HEK293 (cell line): ENCODE results near the gene DLX2.

Experiments used
- CTCF ChIP-seq: fragments of 450-650 bp; formaldehyde crosslinking; IDR thresholded peaks from 2 replicates; pipeline ENCODE4 v1.5.1; 2016; ENCODE audit warnings: missing biosample characterization, missing genetic modification characterization
- PRDM1 ChIP-seq: fragments of 450-650 bp; formaldehyde crosslinking; IDR thresholded peaks from 2 replicates; pipeline ENCODE4; 2016; ENCODE audit warnings: missing biosample characterization, missing genetic modification characterization
- TRIM28 ChIP-seq: IDR thresholded peaks from 2 replicates; pipeline ENCODE4 v1.6.1; 2011; ENCODE audit warnings: low read length, control low read depth, borderline replicate concordance
- ZNF16 ChIP-seq: fragments of 450-650 bp; formaldehyde crosslinking; IDR thresholded peaks from 2 replicates; pipeline ENCODE4 v1.5.1; 2016; ENCODE audit warnings: low read depth, missing biosample characterization, missing genetic modification characterization
- ZNF274 ChIP-seq, 2 experiments: fragments of 200-500 bp in 1 of 2; fragments of 450-650 bp in 1 of 2; sonication (Bioruptor generic) in 1 of 2; formaldehyde crosslinking in 1 of 2; IDR thresholded peaks; 2 replicates each; pipeline versions ENCODE4 v1.5.1 to v1.6.1; 2014 to 2016; ENCODE audit warnings: borderline replicate concordance in 1 of 2, inconsistent platforms in 1 of 2, low read length in 1 of 2, missing biosample characterization in 1 of 2, missing genetic modification characterization in 1 of 2
- ZNF670 ChIP-seq: fragments of 450-650 bp; formaldehyde crosslinking; IDR thresholded peaks from 2 replicates; pipeline ENCODE4 v1.5.1; 2016; ENCODE audit warnings: missing biosample characterization, missing genetic modification characterization, low read depth
- ZNF707 ChIP-seq: fragments of 450-650 bp; formaldehyde crosslinking; IDR thresholded peaks from 2 replicates; pipeline ENCODE4 v1.5.1; 2016; ENCODE audit warnings: missing biosample characterization, missing genetic modification characterization
- TF ChIP-seq, protein P1 (sequence below): fragments of 450-650 bp; formaldehyde crosslinking; IDR thresholded peaks from 2 replicates; pipeline ENCODE4 v1.5.1; 2017; ENCODE audit warnings: missing biosample characterization, missing genetic modification characterization

DNA sequence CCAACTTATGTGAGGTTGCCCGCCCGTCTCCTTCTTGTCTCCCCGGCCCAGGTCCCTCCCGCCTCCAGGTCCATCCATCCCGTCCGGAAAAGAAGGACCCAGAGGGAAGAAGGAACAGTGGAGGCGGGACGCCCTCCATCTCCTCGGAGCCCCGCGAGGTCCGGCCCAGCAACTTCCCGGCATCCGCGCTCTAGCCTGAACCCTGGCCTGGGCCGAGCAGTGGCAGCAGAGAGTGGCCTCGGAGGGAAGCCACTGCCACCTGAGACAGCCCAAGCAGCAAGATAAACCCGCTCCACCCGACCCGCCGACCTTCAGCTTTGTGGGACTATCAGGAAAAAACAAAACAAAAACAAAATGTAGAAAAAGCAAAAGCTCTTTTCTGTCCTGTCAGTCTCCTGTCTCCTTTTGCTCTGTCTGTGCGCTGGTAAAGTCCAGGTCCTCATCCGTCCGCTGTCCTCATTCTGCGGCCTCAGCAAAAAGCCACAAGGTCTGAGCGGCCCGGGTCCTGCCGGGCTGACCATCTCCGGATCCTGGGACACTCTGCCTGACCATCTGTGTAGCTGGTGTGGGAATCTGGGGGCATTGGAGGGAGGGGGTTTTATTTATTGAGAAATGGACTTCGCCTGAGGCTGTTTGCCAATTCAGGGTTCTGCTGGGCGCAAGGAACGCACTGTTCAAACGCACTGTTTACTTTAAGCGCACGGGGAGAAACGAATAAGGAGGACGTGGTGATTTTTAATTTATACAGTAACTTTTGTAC is 14.3 kb downstream of the DLX2 start:
- TF ChIP-seq CTCF (no peak), PRDM1 (tag by site-specific recombination) (no peak), ZNF707 (tag by site-specific recombination) (no peak), ZNF16 (no peak), ZNF274 (IDR thresholded peaks at IDR 0.05; ENCODE audit: low read length) (no peak), ZNF274 (tag by site-specific recombination; IDR thresholded peaks at IDR 0.05; ENCODE audit: borderline replicate concordance) (no peak), TRIM28 (no peak), ZNF670 (tag by site-specific recombination) (no peak)
- TF ChIP-seq, protein P1, sequence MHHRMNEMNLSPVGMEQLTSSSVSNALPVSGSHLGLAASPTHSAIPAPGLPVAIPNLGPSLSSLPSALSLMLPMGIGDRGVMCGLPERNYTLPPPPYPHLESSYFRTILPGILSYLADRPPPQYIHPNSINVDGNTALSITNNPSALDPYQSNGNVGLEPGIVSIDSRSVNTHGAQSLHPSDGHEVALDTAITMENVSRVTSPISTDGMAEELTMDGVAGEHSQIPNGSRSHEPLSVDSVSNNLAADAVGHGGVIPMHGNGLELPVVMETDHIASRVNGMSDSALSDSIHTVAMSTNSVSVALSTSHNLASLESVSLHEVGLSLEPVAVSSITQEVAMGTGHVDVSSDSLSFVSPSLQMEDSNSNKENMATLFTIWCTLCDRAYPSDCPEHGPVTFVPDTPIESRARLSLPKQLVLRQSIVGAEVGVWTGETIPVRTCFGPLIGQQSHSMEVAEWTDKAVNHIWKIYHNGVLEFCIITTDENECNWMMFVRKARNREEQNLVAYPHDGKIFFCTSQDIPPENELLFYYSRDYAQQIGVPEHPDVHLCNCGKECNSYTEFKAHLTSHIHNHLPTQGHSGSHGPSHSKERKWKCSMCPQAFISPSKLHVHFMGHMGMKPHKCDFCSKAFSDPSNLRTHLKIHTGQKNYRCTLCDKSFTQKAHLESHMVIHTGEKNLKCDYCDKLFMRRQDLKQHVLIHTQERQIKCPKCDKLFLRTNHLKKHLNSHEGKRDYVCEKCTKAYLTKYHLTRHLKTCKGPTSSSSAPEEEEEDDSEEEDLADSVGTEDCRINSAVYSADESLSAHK (tag by site-specific recombination), result no peak
